ENCODE results near the gene NFE2L2. TPM values are rescaled to one million over a fixed set of nuclear protein-coding genes. Genes with fewer than 3 reads are reported as not detected.
A peak's percentile ranks its signal among the peaks of the same experiment; 100 is the strongest.

Gene NFE2L2
- total and polyA plus RNA-seq, 2 donors (not counting 1 experiment from before 2014, with no cell fraction given) = 16.8 to 93.6 TPM

DNA sequence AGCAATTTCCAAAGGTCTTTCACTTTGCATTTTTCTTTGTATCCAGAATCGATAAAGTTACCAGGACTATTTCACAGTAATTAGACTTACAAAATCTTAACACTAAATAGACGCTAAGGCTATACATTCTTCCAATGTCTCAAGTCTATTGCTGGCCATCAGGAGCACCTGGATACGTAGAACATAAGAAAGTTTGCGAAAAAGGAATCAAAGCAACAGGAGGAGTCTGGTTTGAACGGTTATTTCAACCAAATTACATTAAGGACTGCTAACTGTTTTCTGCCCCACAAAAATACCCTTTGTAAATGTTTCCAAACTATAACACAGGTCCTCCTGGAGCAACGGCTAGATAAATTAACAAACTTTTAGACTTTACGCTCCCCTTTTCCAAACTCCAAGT lies 53.4 kb downstream of the NFE2L2 start:
- TF ChIP-seq, protein P1, sequence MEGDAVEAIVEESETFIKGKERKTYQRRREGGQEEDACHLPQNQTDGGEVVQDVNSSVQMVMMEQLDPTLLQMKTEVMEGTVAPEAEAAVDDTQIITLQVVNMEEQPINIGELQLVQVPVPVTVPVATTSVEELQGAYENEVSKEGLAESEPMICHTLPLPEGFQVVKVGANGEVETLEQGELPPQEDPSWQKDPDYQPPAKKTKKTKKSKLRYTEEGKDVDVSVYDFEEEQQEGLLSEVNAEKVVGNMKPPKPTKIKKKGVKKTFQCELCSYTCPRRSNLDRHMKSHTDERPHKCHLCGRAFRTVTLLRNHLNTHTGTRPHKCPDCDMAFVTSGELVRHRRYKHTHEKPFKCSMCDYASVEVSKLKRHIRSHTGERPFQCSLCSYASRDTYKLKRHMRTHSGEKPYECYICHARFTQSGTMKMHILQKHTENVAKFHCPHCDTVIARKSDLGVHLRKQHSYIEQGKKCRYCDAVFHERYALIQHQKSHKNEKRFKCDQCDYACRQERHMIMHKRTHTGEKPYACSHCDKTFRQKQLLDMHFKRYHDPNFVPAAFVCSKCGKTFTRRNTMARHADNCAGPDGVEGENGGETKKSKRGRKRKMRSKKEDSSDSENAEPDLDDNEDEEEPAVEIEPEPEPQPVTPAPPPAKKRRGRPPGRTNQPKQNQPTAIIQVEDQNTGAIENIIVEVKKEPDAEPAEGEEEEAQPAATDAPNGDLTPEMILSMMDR (IDR thresholded peaks at IDR 0.05) = no peak
- TF ChIP-seq EZH2 (IDR thresholded peaks at IDR 0.05; ENCODE audit: borderline replicate concordance, insufficient read depth, low read depth, low read length, poor library complexity, severe bottlenecking) = no peak
- peaks cover 32% of the 10 kb centered on the region in 2 donors for H3K4me1 ChIP-seq (ENCODE audit: control insufficient read depth in 2 of 2, insufficient read depth in 2 of 2, low read length in 2 of 2)
- H3K27me3 Mint-ChIP-seq = no peaks in the 10 kb centered on the region
- peak overlapping the region; percentile 85 for H3K4me2 ChIP-seq (replicated peaks; ENCODE audit: low read depth, low read length, poor library complexity, severe bottlenecking)
- peak overlapping the region; percentile 99 for H3K9ac ChIP-seq (ENCODE audit: low read length)
- peaks cover 63% of the 10 kb centered on the region for H3K79me2 ChIP-seq (ENCODE audit: control insufficient read depth, insufficient read depth, low read length)
- no peaks in the 10 kb centered on the region for H3K9me3 Mint-ChIP-seq (ENCODE audit: insufficient read depth)
- H3K27ac ChIP-seq (ENCODE audit: low read length in 2 of 2) = peak overlapping the region; percentile 99 to 100
- peaks cover 3 to 16% of the 10 kb centered on the region in 2 experiments for H3K36me3 ChIP-seq (replicated peaks in 1 of 2; ENCODE audit: control extremely low read depth in 1 of 2, control insufficient read depth in 1 of 2, extremely low read depth in 1 of 2, insufficient read depth in 2 of 2, low read length in 1 of 2)
- 73% methylated on average over 5 of the region's 7 CpGs for WGBS (ENCODE audit: insufficient coverage)
- intact Hi-C loops (cut with micrococcal nuclease) = loop anchor here (5.0 kb wide), 2 partner anchors 121 to 341 kb away; a partner anchor contains a TSS
- peak overlapping the region in 2 of 5 experiments; percentile 86 to 94 for H3K4me3 ChIP-seq (ENCODE audit: control extremely low read depth in 1 of 5, extremely low read depth in 1 of 5, insufficient read depth in 1 of 5, low read depth in 2 of 5, low read length in 4 of 5)
- ChIA-PET CTCF (interaction anchor here (0.6 to 1.8 kb wide), 6 partner anchors 17 to 85 kb away, joined by 3 to 41 read pairs (median 6); partner anchors contain the start of gene NFE2L2), POLR2A (interaction anchor here (0.9 to 2.8 kb wide), 4 partner anchors 22 to 53 kb away, joined by 3 to 50 read pairs (median 16); partner anchors contain the start of gene NFE2L2)
- peaks cover 22% of the 10 kb centered on the region for H4K20me1 ChIP-seq (ENCODE audit: control insufficient read depth, insufficient read depth, low read length, poor library complexity, severe bottlenecking)
- peak overlapping the region; percentile 98 for H3K27ac Mint-ChIP-seq
- H3K9me3 ChIP-seq (ENCODE audit: control extremely low read depth in 1 of 3, control insufficient read depth in 2 of 3, insufficient read depth in 1 of 3, low read length in 2 of 3) = no peaks in the 10 kb centered on the region
- peaks cover 44% of the 10 kb centered on the region for H3K4me1 Mint-ChIP-seq
- ATAC-seq (ENCODE audit: low read depth) = no peak
- DNase-seq = no peak
- peak overlapping the region; percentile 91 for H3K4me3 Mint-ChIP-seq
- H2AFZ ChIP-seq (ENCODE audit: insufficient read depth, low read depth, low read length, poor library complexity, severe bottlenecking) = peak overlapping the region; percentile 23
- H3K27me3 ChIP-seq (replicated peaks in 1 of 4; ENCODE audit: control extremely low read depth in 1 of 4, control insufficient read depth in 3 of 4, insufficient read depth in 4 of 4, low read length in 3 of 4) = no peaks in the 10 kb centered on the region

DNA sequence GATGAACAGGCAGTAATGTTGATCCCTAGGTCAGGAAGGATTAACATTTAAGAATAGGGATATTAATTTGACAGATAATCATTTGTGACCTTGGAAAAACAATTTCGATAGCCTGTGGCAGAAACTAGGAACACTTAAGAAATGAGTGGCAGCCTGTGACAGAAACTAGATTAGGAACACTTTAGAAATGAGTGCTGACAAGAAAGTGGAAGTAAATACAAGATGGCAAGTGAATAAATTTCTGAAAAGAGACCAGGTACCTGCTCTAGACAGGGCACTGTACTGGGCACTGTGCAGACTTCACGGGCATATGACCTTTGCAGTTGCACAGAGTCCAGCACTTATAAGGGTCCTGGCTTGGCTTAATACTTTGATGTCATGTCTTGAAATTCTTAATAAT lies 57.4 kb downstream of the NFE2L2 start:
- H3K27ac Mint-ChIP-seq = no peak overlapping the region
- H3K4me1 Mint-ChIP-seq = peaks cover 16% of the 10 kb centered on the region
- no peaks in the 10 kb centered on the region for H3K9me3 Mint-ChIP-seq (ENCODE audit: insufficient read depth)

More for the DNA sequence above, 57.4 kb downstream of the NFE2L2 start:
- no peak overlapping the region for H3K27ac ChIP-seq (ENCODE audit: low read length in 2 of 2)
- H3K4me2 ChIP-seq (replicated peaks; ENCODE audit: low read depth, low read length, poor library complexity, severe bottlenecking) = no peak overlapping the region
- no peaks in the 10 kb centered on the region for H3K27me3 Mint-ChIP-seq
- no peak overlapping the region for H3K9ac ChIP-seq (ENCODE audit: low read length)
- DNase-seq = no peak
- 88% methylated on average over 2 of the region's 2 CpGs for WGBS (ENCODE audit: insufficient coverage)
- intact Hi-C loops (cut with micrococcal nuclease) = no loop called here
- no peaks in the 10 kb centered on the region for H3K27me3 ChIP-seq (replicated peaks in 1 of 4; ENCODE audit: control extremely low read depth in 1 of 4, control insufficient read depth in 3 of 4, insufficient read depth in 4 of 4, low read length in 3 of 4)
- ChIA-PET POLR2A (no interaction called here), CTCF (no interaction called here)
- H3K4me3 ChIP-seq (ENCODE audit: control extremely low read depth in 1 of 5, extremely low read depth in 1 of 5, insufficient read depth in 1 of 5, low read depth in 2 of 5, low read length in 4 of 5) = no peak overlapping the region
- no peak for ATAC-seq (ENCODE audit: low read depth)
- H3K9me3 ChIP-seq (ENCODE audit: control extremely low read depth in 1 of 3, control insufficient read depth in 2 of 3, insufficient read depth in 1 of 3, low read length in 2 of 3) = no peaks in the 10 kb centered on the region
- no peak overlapping the region for H3K4me3 Mint-ChIP-seq
- TF ChIP-seq, protein P1 (IDR thresholded peaks at IDR 0.05) = no peak
- TF ChIP-seq EZH2 (IDR thresholded peaks at IDR 0.05; ENCODE audit: borderline replicate concordance, insufficient read depth, low read depth, low read length, poor library complexity, severe bottlenecking) = no peak
- H4K20me1 ChIP-seq (ENCODE audit: control insufficient read depth, insufficient read depth, low read length, poor library complexity, severe bottlenecking) = no peaks in the 10 kb centered on the region
- peaks cover 44% of the 10 kb centered on the region for H3K79me2 ChIP-seq (ENCODE audit: control insufficient read depth, insufficient read depth, low read length)
- peaks cover 12 to 13% of the 10 kb centered on the region in 2 donors for H3K4me1 ChIP-seq (ENCODE audit: control insufficient read depth in 2 of 2, insufficient read depth in 2 of 2, low read length in 2 of 2)
- no peak overlapping the region for H2AFZ ChIP-seq (ENCODE audit: insufficient read depth, low read depth, low read length, poor library complexity, severe bottlenecking)
- no peaks in the 10 kb centered on the region for H3K36me3 ChIP-seq (replicated peaks in 1 of 2; ENCODE audit: control extremely low read depth in 1 of 2, control insufficient read depth in 1 of 2, extremely low read depth in 1 of 2, insufficient read depth in 2 of 2, low read length in 1 of 2)
